DND-41 (cell line): ENCODE data around the gene QSOX2.

Experiments
- ATAC-seq: fragments of 200-7000 bp; cut with Tn5 transposase; 3 replicates; pipeline ENCODE4 v1.9.1; 2021; ENCODE audit warnings: low read depth; ENCODE audit not compliant: insufficient read depth
- DNase-seq: peaks from one replicate; pipeline ENCODE4 v3.0.0-alpha.2; 2020
- H2AFZ ChIP-seq: 2 replicates; pipeline ENCODE4 v1.6.0; 2012; ENCODE audit warnings: low read depth, low read length
- H3K27ac ChIP-seq: 2 replicates; pipeline ENCODE4 v1.5.1; 2012; ENCODE audit warnings: low read length, inconsistent platforms
- H3K27me3 ChIP-seq: fragments of 200-600 bp; sonication (generic); 2 replicates; pipeline ENCODE4 v1.6.0; 2012; ENCODE audit warnings: low read length, mild to moderate bottlenecking, inconsistent platforms; ENCODE audit not compliant: insufficient read depth, poor library complexity
- H3K36me3 ChIP-seq: 2 replicates; pipeline ENCODE4 v1.5.1; 2012; ENCODE audit warnings: low read length, inconsistent platforms; ENCODE audit not compliant: insufficient read depth
- H3K4me1 ChIP-seq: 2 replicates; pipeline ENCODE4 v1.5.1; 2012; ENCODE audit warnings: mild to moderate bottlenecking, low read length; ENCODE audit not compliant: insufficient read depth
- H3K4me2 ChIP-seq: 2 replicates; pipeline ENCODE4 v1.6.0; 2012; ENCODE audit warnings: mild to moderate bottlenecking, moderate library complexity, low read length, inconsistent platforms; ENCODE audit not compliant: insufficient read depth
- H3K4me3 ChIP-seq, 2 experiments: fragments of 200-600 bp in 1 of 2; shearing (Covaris generic) in 1 of 2; 2 replicates each; pipeline ENCODE4 v1.5.1; 2012 to 2016; ENCODE audit warnings: inconsistent platforms in 2 of 2, low read length in 2 of 2, mild to moderate bottlenecking in 2 of 2, low read depth in 1 of 2, moderate library complexity in 1 of 2
- H3K79me2 ChIP-seq: 2 replicates; pipeline ENCODE4 v1.6.0; 2012; ENCODE audit warnings: low read length, inconsistent platforms; ENCODE audit not compliant: insufficient read depth
- H3K9ac ChIP-seq: 2 replicates; pipeline ENCODE4 v1.6.0; 2012; ENCODE audit warnings: low read depth, mild to moderate bottlenecking, inconsistent platforms, low read length, moderate library complexity
- H3K9me3 ChIP-seq: 2 replicates; pipeline ENCODE4 v1.5.1; 2012; ENCODE audit warnings: low read length, moderate library complexity, mild to moderate bottlenecking, inconsistent platforms; ENCODE audit not compliant: insufficient read depth, severe bottlenecking
- H4K20me1 ChIP-seq: 2 replicates; pipeline ENCODE4 v1.6.0; 2012; ENCODE audit warnings: low read length; ENCODE audit not compliant: insufficient read depth
- EZH2 ChIP-seq: IDR thresholded peaks from 3 replicates; pipeline ENCODE4 v1.6.1; 2012; ENCODE audit warnings: borderline replicate concordance, low read depth, mild to moderate bottlenecking, moderate library complexity, low read length, inconsistent platforms; ENCODE audit not compliant: severe bottlenecking
- TF ChIP-seq, protein P1 (sequence below): IDR thresholded peaks from 2 replicates; pipeline ENCODE4 v1.5.1; 2012; ENCODE audit warnings: borderline replicate concordance, low read length, moderate library complexity, mild to moderate bottlenecking; ENCODE audit not compliant: poor library complexity, severe bottlenecking; ENCODE audit errors: extremely low read depth

Gene QSOX2

GRCh38 chr9:136163248-136163850 is 82.3 kb downstream of the QSOX2 start:
- Histone ChIP-seq H3K4me2 (no peak overlapping the region), H3K9me3 (peaks cover 3% of the 10 kb centered on the region), H3K27ac (no peak overlapping the region), H3K4me3 (no peak overlapping the region), H3K79me2 (no peaks in the 10 kb centered on the region), H3K36me3 (no peaks in the 10 kb centered on the region), H3K27me3 (no peaks in the 10 kb centered on the region), H4K20me1 (no peaks in the 10 kb centered on the region), H3K9ac (no peak overlapping the region), H2AFZ (no peak overlapping the region), H3K4me1 (no peaks in the 10 kb centered on the region)
- no peak for TF ChIP-seq EZH2
- TF ChIP-seq, protein P1, sequence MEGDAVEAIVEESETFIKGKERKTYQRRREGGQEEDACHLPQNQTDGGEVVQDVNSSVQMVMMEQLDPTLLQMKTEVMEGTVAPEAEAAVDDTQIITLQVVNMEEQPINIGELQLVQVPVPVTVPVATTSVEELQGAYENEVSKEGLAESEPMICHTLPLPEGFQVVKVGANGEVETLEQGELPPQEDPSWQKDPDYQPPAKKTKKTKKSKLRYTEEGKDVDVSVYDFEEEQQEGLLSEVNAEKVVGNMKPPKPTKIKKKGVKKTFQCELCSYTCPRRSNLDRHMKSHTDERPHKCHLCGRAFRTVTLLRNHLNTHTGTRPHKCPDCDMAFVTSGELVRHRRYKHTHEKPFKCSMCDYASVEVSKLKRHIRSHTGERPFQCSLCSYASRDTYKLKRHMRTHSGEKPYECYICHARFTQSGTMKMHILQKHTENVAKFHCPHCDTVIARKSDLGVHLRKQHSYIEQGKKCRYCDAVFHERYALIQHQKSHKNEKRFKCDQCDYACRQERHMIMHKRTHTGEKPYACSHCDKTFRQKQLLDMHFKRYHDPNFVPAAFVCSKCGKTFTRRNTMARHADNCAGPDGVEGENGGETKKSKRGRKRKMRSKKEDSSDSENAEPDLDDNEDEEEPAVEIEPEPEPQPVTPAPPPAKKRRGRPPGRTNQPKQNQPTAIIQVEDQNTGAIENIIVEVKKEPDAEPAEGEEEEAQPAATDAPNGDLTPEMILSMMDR: no peak
- DNase-seq: no peak
- no peak for ATAC-seq

GRCh38 chr9:136160995-136161610 is 84.5 kb downstream of the QSOX2 start:
- no peak for ATAC-seq
- no peaks in the 10 kb centered on the region for H3K4me1 ChIP-seq

DNA sequence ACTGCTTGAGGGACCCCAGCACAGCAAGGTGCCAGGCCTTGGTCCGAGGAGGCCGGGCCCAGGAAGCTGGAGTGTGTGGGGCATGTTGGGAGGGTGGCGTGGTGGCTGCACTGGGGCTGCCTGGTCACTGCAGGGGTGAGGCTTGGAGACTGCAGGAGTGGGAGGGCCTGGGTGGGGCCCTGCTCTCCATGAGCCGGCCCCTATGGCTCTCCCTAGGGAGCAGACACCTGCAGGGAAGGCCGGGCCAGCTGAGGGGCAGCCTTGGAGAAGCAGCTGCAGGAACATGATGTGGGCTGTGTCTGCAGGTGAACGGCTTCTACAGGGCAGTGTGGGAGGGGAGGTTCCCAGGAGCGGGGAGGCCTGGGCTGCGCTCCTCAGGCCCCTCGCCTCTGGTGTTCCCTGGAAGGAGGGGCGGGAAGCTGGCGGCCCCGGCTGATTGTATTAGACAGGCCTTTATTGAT is 85.2 kb downstream of the QSOX2 start:
- H3K4me2 ChIP-seq: no peak overlapping the region
- DNase-seq (no peak), ATAC-seq (no peak)
- no peak overlapping the region for H3K27ac ChIP-seq
- H2AFZ ChIP-seq: no peak overlapping the region
- no peaks in the 10 kb centered on the region for H3K36me3 ChIP-seq
- no peak for TF ChIP-seq EZH2
- TF ChIP-seq, protein P1: no peak
- no peaks in the 10 kb centered on the region for H3K4me1 ChIP-seq
- H4K20me1 ChIP-seq: no peaks in the 10 kb centered on the region
- H3K9ac ChIP-seq: no peak overlapping the region
- H3K27me3 ChIP-seq: no peaks in the 10 kb centered on the region
- no peak overlapping the region for H3K4me3 ChIP-seq
- H3K79me2 ChIP-seq: no peaks in the 10 kb centered on the region
- H3K9me3 ChIP-seq: peaks cover 3% of the 10 kb centered on the region

More at GRCh38 chr9:136160995-136161610, 84.5 kb downstream of the QSOX2 start:
- Histone ChIP-seq H3K9me3 (peaks cover 3% of the 10 kb centered on the region), H3K79me2 (no peaks in the 10 kb centered on the region), H2AFZ (no peak overlapping the region), H3K27me3 (no peaks in the 10 kb centered on the region), H3K4me2 (no peak overlapping the region), H4K20me1 (no peaks in the 10 kb centered on the region), H3K9ac (no peak overlapping the region), H3K27ac (no peak overlapping the region), H3K36me3 (no peaks in the 10 kb centered on the region), H3K4me3 (no peak overlapping the region)
- no peak for DNase-seq
- TF ChIP-seq, protein P1: no peak
- TF ChIP-seq EZH2: no peak
